ENCODE measurements around the gene P3R3URF.
A peak's percentile ranks its signal among the peaks of the same experiment; 100 is the strongest.

P3R3URF gene

DNA sequence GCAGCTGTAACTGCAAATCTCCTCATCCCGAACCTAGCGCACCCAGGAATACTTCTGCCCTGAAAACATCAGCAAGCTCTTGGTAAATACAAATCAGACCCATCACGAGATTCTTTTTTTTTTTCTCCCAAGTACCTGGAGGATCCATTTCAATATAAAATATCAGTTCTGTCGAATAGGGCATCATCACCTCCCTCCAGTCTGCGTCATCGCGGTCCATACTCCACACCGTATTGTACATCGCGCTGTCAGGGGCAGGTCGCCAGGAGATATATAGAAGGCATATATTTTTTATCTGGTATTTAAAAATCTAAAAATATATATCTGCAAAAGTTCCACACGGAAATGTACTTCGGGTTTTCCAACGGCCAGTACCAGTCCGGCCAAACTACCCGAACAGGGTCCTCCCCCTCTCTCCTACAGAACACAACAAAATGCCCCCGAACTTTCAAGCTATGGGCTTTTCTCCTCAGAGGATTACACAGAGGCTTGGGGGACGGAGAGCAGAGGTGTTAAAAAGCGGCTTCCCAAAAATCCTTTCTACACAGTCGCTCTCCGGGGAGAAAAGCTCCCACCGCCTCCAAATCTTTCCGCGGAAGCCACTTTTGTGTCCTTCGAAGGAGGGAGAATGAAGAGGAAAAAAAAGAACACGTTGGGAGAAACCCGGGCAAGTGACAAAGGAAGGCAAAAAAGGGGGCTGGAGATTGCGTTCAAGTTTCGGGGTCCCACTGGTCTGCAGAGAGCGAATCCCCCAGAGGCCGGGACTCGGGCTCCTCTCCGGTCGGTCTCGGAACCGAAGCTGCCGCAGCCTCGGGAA is 44.4 kb downstream of the P3R3URF start:
- TF ChIP-seq, protein P1, sequence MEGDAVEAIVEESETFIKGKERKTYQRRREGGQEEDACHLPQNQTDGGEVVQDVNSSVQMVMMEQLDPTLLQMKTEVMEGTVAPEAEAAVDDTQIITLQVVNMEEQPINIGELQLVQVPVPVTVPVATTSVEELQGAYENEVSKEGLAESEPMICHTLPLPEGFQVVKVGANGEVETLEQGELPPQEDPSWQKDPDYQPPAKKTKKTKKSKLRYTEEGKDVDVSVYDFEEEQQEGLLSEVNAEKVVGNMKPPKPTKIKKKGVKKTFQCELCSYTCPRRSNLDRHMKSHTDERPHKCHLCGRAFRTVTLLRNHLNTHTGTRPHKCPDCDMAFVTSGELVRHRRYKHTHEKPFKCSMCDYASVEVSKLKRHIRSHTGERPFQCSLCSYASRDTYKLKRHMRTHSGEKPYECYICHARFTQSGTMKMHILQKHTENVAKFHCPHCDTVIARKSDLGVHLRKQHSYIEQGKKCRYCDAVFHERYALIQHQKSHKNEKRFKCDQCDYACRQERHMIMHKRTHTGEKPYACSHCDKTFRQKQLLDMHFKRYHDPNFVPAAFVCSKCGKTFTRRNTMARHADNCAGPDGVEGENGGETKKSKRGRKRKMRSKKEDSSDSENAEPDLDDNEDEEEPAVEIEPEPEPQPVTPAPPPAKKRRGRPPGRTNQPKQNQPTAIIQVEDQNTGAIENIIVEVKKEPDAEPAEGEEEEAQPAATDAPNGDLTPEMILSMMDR (IDR thresholded peaks at IDR 0.05; ENCODE audit: low read depth, low read length), result no peak
- peak overlapping the region; percentile 64 for H3K4me3 ChIP-seq (ENCODE audit: low read depth, low read length)

DNA sequence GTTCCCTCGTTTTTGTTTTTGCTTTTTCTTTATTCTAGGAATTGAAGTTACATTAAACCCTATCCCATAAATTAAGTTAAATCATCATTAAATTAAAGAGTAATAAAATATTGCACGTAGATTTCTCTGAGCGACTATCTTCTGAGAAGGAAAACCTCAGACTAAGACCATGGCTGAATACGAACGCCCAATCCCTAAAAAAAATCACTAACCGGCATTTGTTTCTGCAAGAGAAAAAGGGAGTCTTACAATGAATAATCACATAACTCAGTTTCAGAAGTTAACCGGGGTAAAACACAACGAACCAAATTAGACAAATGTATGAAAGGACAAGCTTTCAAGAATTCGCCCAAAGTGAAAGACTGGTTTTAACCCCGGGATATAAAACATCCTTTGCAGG is 45.2 kb downstream of the P3R3URF start:
- H3K4me3 ChIP-seq (ENCODE audit: low read depth, low read length), result peak overlapping the region; percentile 64
- TF ChIP-seq, protein P1 (IDR thresholded peaks at IDR 0.05; ENCODE audit: low read depth, low read length), result no peak

DNA sequence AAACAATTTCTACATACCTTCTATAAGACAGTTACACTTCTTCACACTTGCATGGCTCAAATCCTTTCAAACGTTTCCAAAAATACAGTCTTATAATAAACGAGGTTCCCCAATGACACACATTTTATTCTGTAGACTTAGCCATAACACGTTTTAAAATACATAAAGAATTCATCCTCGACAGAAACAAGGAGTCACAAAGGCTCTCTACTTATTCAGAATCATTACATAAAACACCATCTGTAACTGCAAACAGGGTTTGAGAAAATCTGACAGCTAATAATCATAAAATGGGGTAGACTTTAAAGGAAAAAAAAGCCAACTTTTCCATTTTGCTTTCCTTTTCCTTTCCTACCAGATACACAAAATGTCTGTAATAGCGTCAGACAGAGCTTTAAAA is 45.7 kb downstream of the P3R3URF start:
- H3K4me3 ChIP-seq (ENCODE audit: low read depth, low read length), result peak overlapping the region; percentile 64
- TF ChIP-seq, protein P1 (IDR thresholded peaks at IDR 0.05; ENCODE audit: low read depth, low read length), result no peak

DNA sequence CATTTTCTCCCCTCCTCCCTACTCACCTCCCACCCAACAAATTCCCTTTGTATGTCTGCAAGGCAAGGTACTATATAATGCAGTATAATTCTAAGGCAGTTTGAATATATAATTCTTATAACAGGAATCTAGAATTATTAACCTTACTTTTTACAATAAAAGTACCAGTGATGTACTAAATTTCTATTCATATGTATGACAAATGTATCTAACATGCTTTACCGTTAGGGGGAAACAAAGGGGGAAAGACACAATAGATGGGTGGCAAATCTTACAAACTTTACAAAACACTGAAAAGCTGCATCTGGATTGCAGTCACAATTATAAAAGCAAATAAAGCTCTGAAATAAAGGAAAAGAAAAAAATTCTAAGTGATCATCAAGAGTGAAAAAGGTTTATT is 46.2 kb downstream of the P3R3URF start:
- TF ChIP-seq, protein P1 (IDR thresholded peaks at IDR 0.05; ENCODE audit: low read depth, low read length), result no peak
- H3K4me3 ChIP-seq (ENCODE audit: low read depth, low read length), result peak overlapping the region; percentile 64

DNA sequence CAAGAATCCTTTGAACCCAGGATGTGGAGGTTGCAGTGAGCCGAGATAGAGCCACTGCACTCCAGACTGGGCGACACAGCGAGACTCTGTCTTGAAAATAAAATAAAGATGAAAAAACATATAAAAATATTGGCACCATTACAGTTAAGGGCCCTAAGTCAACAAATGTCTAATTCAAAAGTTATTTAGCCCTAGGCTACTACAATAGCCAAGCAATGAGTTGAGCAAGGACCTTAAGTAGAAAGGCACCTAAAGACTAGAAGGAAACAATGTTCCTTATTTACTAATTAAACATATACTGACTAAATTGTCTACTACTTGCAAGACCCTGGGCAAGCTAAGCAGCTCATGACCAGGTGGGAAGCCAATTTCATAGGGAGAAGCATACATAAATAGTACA is 47.9 kb downstream of the P3R3URF start:
- no peak overlapping the region for H3K4me3 ChIP-seq (ENCODE audit: low read depth, low read length)

More for the DNA sequence above, 47.9 kb downstream of the P3R3URF start:
- TF ChIP-seq, protein P1 (IDR thresholded peaks at IDR 0.05; ENCODE audit: low read depth, low read length), result no peak

Measured in WI38 (cell line).